Mesenchymal stem cell (in vitro differentiated cells and primary cell): ENCODE data around the gene POLR2C.

Experiments
- DNase-seq: peaks from one replicate; pipeline ENCODE4 v3.0.0-alpha.2; 2013
- H2AFZ ChIP-seq: one replicate; pipeline ENCODE4 v1.6.1; 2013; ENCODE audit warnings: low read depth, mild to moderate bottlenecking, control low read depth, inconsistent platforms, low read length, moderate library complexity
- H2AK5ac ChIP-seq: 2 replicates; pipeline ENCODE4 v1.6.1; 2013; ENCODE audit warnings: low read length, moderate library complexity, mild to moderate bottlenecking, inconsistent platforms; ENCODE audit not compliant: severe bottlenecking
- H2BK120ac ChIP-seq: one replicate; pipeline ENCODE4 v1.6.1; 2013; ENCODE audit warnings: low read depth, mild to moderate bottlenecking, inconsistent platforms, low read length, moderate library complexity
- H2BK12ac ChIP-seq, 2 experiments: one replicate each; pipeline ENCODE4 v1.6.1; 2013; ENCODE audit warnings: inconsistent platforms in 2 of 2, low read length in 2 of 2, mild to moderate bottlenecking in 2 of 2, moderate library complexity in 2 of 2, control low read depth in 1 of 2
- H2BK15ac ChIP-seq: one replicate; pipeline ENCODE4 v1.6.1; 2013; ENCODE audit warnings: mild to moderate bottlenecking, low read depth, inconsistent platforms; ENCODE audit not compliant: poor library complexity, severe bottlenecking
- H2BK5ac ChIP-seq: 2 replicates; pipeline ENCODE4 v1.6.1; 2013; ENCODE audit warnings: low read depth, mild to moderate bottlenecking, low read length, control low read depth, inconsistent platforms; ENCODE audit not compliant: poor library complexity, severe bottlenecking
- H3K14ac ChIP-seq, 2 experiments: one replicate each; pipeline ENCODE4 v1.6.1; 2013; ENCODE audit warnings: inconsistent platforms in 2 of 2, low read length in 2 of 2, control low read depth in 1 of 2, mild to moderate bottlenecking in 1 of 2, moderate library complexity in 1 of 2
- H3K18ac ChIP-seq, 2 experiments: one replicate each; pipeline ENCODE4 v1.6.1; 2013; ENCODE audit warnings: inconsistent platforms in 2 of 2, low read length in 2 of 2, control low read depth in 1 of 2, low read depth in 1 of 2, mild to moderate bottlenecking in 1 of 2
- H3K23ac ChIP-seq, 2 experiments: one replicate each; pipeline ENCODE4 v1.6.1; 2013; ENCODE audit warnings: inconsistent platforms in 2 of 2, low read length in 2 of 2, mild to moderate bottlenecking in 2 of 2, moderate library complexity in 2 of 2, control low read depth in 1 of 2
- H3K27ac ChIP-seq: 2 replicates; pipeline ENCODE4 v1.5.1; 2013; ENCODE audit warnings: mild to moderate bottlenecking, moderate library complexity, low read length, control low read depth, inconsistent platforms; ENCODE audit not compliant: poor library complexity, severe bottlenecking
- H3K27me3 ChIP-seq, 2 experiments: 2 replicates each; pipeline versions ENCODE4 v1.6.1 to v1.7.0; 2013; ENCODE audit warnings: low read length in 2 of 2, mild to moderate bottlenecking in 2 of 2, moderate library complexity in 2 of 2, control low read depth in 1 of 2, inconsistent platforms in 1 of 2; ENCODE audit not compliant: control insufficient read depth in 1 of 2, insufficient read depth in 1 of 2
- H3K36me3 ChIP-seq, 2 experiments: 2 replicates each; pipeline versions ENCODE4 v1.6.1 to v1.7.0; 2013; ENCODE audit warnings: low read length in 2 of 2, control low read depth in 1 of 2, inconsistent platforms in 1 of 2, low read depth in 1 of 2, mild to moderate bottlenecking in 1 of 2; ENCODE audit not compliant: insufficient read depth in 2 of 2, control insufficient read depth in 1 of 2
- H3K4ac ChIP-seq, 2 experiments: one replicate each; pipeline ENCODE4 v1.6.1; 2013; ENCODE audit warnings: inconsistent platforms in 2 of 2, low read length in 2 of 2, mild to moderate bottlenecking in 2 of 2, moderate library complexity in 2 of 2, control low read depth in 1 of 2, low read depth in 1 of 2
- H3K4me1 ChIP-seq: 2 replicates; pipeline ENCODE4 v1.6.1; 2013; ENCODE audit warnings: low read depth, low read length, control low read depth; ENCODE audit not compliant: control insufficient read depth, insufficient read depth
- H3K4me2 ChIP-seq: 2 replicates; pipeline ENCODE4 v1.6.1; 2013; ENCODE audit warnings: low read length, mild to moderate bottlenecking, inconsistent platforms; ENCODE audit not compliant: poor library complexity, severe bottlenecking
- H3K4me3 ChIP-seq, 2 experiments: 2 replicates each; pipeline versions ENCODE4 v1.5.1 to v1.7.0; 2013; ENCODE audit warnings: low read length in 2 of 2, mild to moderate bottlenecking in 2 of 2, control low read depth in 1 of 2, low read depth in 1 of 2; ENCODE audit not compliant: insufficient read depth in 1 of 2
- H3K79me1 ChIP-seq: replicated peaks from 2 replicates; pipeline ENCODE4 v1.6.1; 2013; ENCODE audit warnings: mild to moderate bottlenecking, control low read depth, low read length, inconsistent platforms; ENCODE audit not compliant: poor library complexity, severe bottlenecking
- H3K9ac ChIP-seq: 2 replicates; pipeline ENCODE4 v1.7.0; 2013; ENCODE audit warnings: mild to moderate bottlenecking, low read length, moderate library complexity
- H3K9me3 ChIP-seq: 2 replicates; pipeline ENCODE4 v1.7.0; 2013; ENCODE audit warnings: mild to moderate bottlenecking, low read length; ENCODE audit not compliant: control insufficient read depth
- H4K8ac ChIP-seq: one replicate; pipeline ENCODE4 v1.6.1; 2013; ENCODE audit warnings: inconsistent platforms, mild to moderate bottlenecking, low read length, moderate library complexity
- H4K91ac ChIP-seq: one replicate; pipeline ENCODE4 v1.6.1; 2013; ENCODE audit warnings: mild to moderate bottlenecking, low read length, inconsistent platforms
- WGBS: methylation state at CpG from one replicate; pipeline ENCODE4 v1.1.7; 2013; ENCODE audit warnings: mixed read lengths; 5-methylcytosine and 5-hydroxymethylcytosine counted together

POLR2C gene

DNA sequence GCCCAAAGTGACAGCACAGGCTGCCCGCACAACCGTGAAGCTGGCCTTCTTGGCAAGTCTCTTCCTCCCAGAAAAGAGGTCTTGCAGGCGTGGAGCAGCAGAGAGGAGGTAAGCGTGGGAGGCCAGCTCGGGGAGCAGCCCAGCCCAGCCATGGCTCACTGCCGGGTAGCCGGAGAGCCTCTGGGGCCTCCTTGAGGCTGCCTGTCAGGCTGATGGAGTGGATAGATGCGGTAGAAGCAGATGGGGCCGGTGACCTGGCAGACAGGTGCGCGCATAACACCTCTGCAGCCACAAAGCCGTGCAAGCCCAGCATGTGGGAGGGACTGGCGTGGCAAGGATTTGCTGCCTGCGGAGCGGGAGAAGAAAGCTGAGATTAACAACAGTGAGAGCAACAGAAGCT is 40.9 kb downstream of the POLR2C start:
- Histone ChIP-seq H3K9me3 (no peaks in the 10 kb centered on the region), H2BK5ac (no peak overlapping the region), H3K27ac (no peak overlapping the region), H3K27me3 (peaks cover 0 to 74% of the 10 kb centered on the region in 2 experiments), H2BK120ac (no peak overlapping the region), H3K36me3 (no peaks in the 10 kb centered on the region), H4K91ac (no peak overlapping the region), H3K4me3 (no peak overlapping the region), H3K79me1 (no peaks in the 10 kb centered on the region), H2AK5ac (no peak overlapping the region), H4K8ac (no peak overlapping the region), H2AFZ (no peak overlapping the region), H2BK15ac (no peak overlapping the region), H3K14ac (no peak overlapping the region), H3K23ac (no peak overlapping the region), H3K4ac (no peak overlapping the region), H3K4me1 (peaks cover 14% of the 10 kb centered on the region), H3K9ac (no peak overlapping the region), H2BK12ac (no peak overlapping the region), H3K18ac (no peak overlapping the region), H3K4me2 (no peak overlapping the region)
- WGBS: 85% methylated on average over 15 of the region's 15 CpGs
- no peak for DNase-seq

DNA sequence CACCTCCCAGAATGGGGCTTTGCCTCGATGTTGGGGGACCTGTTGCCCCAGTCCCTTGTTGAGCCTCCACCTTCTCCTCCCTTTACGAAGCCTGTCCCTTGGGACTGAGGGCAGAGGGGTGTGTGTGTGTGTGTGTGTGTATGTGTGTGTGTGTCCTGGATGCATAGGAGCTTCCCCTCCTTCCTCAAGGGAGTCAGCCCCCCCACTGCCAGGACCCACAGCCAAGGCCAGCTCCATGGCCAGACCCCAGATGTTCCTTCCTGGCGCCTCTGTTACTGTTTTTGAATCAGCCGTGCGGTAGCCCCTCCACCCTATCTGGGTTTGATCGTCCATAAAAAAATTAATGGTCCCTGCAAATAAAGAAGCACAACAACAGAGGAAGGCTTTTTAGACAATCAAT is 41.5 kb downstream of the POLR2C start:
- Histone ChIP-seq H3K27ac (no peak overlapping the region), H3K23ac (no peak overlapping the region), H3K9ac (no peak overlapping the region), H3K36me3 (no peaks in the 10 kb centered on the region), H4K91ac (no peak overlapping the region), H2BK15ac (no peak overlapping the region), H3K27me3 (peaks cover 0 to 72% of the 10 kb centered on the region in 2 experiments), H2BK12ac (no peak overlapping the region), H3K79me1 (no peaks in the 10 kb centered on the region), H3K4me1 (peaks cover 16% of the 10 kb centered on the region), H3K4ac (no peak overlapping the region), H3K4me3 (no peak overlapping the region), H4K8ac (no peak overlapping the region), H3K18ac (no peak overlapping the region), H2BK5ac (no peak overlapping the region), H3K9me3 (no peaks in the 10 kb centered on the region), H3K14ac (no peak overlapping the region), H2AFZ (no peak overlapping the region), H2AK5ac (no peak overlapping the region), H2BK120ac (no peak overlapping the region), H3K4me2 (no peak overlapping the region)
- DNase-seq: no peak
- 78% methylated on average over 2 of the region's 6 CpGs for WGBS

DNA sequence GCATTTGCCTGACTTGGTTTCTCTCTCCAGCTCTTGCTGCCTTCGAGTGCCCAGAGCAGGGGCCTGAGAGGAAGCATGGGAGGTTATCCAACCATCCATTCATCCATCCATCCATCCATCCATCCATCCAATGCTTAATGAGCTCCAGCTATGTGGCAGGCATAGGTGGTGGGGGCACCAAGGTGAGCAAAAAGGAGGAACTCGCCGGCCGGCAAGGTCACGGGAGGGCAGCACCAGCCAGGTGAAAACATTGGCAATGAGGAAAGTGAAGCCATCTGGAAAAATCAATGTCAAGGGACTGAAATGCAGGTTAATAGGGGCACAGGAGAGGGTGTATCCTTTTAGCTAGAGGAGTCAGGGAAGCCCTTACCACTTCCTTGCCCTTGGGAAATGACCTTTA is 42.0 kb downstream of the POLR2C start:
- no peaks in the 10 kb centered on the region for H3K79me1 ChIP-seq
- H2BK5ac ChIP-seq: no peak overlapping the region
- no peak overlapping the region for H3K23ac ChIP-seq
- H3K4me3 ChIP-seq: no peak overlapping the region
- no peak overlapping the region for H3K4me2 ChIP-seq
- no peaks in the 10 kb centered on the region for H3K36me3 ChIP-seq
- H2BK120ac ChIP-seq: no peak overlapping the region
- no peak overlapping the region for H2BK15ac ChIP-seq
- WGBS: 94% methylated on average over 5 of the region's 5 CpGs
- H3K27me3 ChIP-seq: peaks cover 0 to 72% of the 10 kb centered on the region in 2 experiments
- H3K9ac ChIP-seq: no peak overlapping the region
- H2AK5ac ChIP-seq: no peak overlapping the region
- H3K4me1 ChIP-seq: peaks cover 19% of the 10 kb centered on the region
- no peak overlapping the region for H4K8ac ChIP-seq
- no peak for DNase-seq
- H3K14ac ChIP-seq: no peak overlapping the region
- no peak overlapping the region for H4K91ac ChIP-seq
- no peaks in the 10 kb centered on the region for H3K9me3 ChIP-seq
- H3K4ac ChIP-seq: no peak overlapping the region
- H3K18ac ChIP-seq: no peak overlapping the region
- no peak overlapping the region for H2AFZ ChIP-seq
- no peak overlapping the region for H2BK12ac ChIP-seq
- H3K27ac ChIP-seq: no peak overlapping the region

DNA sequence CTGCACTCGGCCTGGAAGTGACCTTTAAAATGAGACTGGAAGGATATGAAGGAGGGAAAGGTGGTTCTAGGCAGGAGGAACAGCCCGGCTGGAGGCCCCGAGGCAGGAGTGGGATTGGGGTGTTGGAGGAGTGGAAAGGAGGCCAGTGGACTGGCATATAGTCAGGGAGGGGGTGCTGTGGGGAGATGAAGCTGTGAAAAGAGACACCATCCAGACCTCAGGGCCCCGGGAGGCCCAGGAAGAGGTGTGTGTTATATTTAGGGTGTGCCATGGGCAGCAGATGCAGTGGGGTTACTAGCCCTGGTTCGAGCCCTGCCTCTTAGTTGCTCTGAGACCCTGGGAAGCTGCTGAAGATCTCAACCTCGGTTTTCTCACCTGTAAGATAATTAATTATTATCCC is 42.7 kb downstream of the POLR2C start:
- no peak overlapping the region for H3K4ac ChIP-seq
- no peak overlapping the region for H3K9ac ChIP-seq
- no peak overlapping the region for H3K4me3 ChIP-seq
- H3K23ac ChIP-seq: no peak overlapping the region
- no peak overlapping the region for H2AK5ac ChIP-seq
- 87% methylated on average over 6 of the region's 6 CpGs for WGBS
- no peaks in the 10 kb centered on the region for H3K36me3 ChIP-seq
- no peaks in the 10 kb centered on the region for H3K9me3 ChIP-seq
- no peak overlapping the region for H2BK5ac ChIP-seq
- no peak for DNase-seq
- peaks cover 22% of the 10 kb centered on the region for H3K4me1 ChIP-seq
- H2AFZ ChIP-seq: no peak overlapping the region
- H3K4me2 ChIP-seq: no peak overlapping the region
- H2BK15ac ChIP-seq: no peak overlapping the region
- peaks cover 0 to 70% of the 10 kb centered on the region in 2 experiments for H3K27me3 ChIP-seq
- no peak overlapping the region for H3K18ac ChIP-seq
- H2BK12ac ChIP-seq: no peak overlapping the region
- no peak overlapping the region for H3K27ac ChIP-seq
- no peak overlapping the region for H4K91ac ChIP-seq
- H4K8ac ChIP-seq: no peak overlapping the region
- H2BK120ac ChIP-seq: no peak overlapping the region
- H3K14ac ChIP-seq: no peak overlapping the region
- no peaks in the 10 kb centered on the region for H3K79me1 ChIP-seq
